ENCODE measurements around the gene NUDC. TPM values are rescaled to one million over a fixed set of nuclear protein-coding genes. Genes with fewer than 3 reads are reported as not detected.
A peak's percentile ranks its signal among the peaks of the same experiment; 100 is the strongest.

Gene NUDC
- total RNA-seq, 1 donor from 2014 or later, result 101 TPM

DNA sequence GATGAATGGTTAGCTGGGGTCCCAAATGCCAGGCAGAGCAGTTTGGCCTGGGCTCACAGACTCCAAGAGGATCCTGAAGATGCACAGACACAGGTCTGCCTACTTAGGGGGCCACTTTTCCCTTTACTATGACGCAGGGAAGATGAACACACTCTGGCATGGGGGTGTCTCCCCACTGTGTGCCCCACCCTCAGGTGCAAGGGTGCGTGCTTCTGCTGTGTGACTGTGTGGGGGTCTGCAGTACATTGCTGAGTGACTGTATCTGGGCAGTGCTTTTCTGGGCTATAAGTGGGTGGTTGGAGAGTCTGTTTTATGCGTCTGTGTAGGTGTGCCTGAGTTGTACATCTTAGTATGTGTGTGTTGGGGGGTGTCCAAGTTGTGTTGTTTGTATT is 11.6 kb upstream of the NUDC start:
- DNase-seq (ENCODE audit: low spot score, unreplicated experiment), result no peak
- peak overlapping the region; percentile 53 for H3K4me3 Mint-ChIP-seq (ENCODE audit: low read depth)
- no peaks in the 10 kb centered on the region for H3K9me3 Mint-ChIP-seq (ENCODE audit: low read depth)
- no peaks in the 10 kb centered on the region for H3K36me3 Mint-ChIP-seq (ENCODE audit: insufficient read depth)
- H3K4me1 Mint-ChIP-seq (ENCODE audit: low read depth), result peaks cover 50% of the 10 kb centered on the region
- TF ChIP-seq, protein P1, sequence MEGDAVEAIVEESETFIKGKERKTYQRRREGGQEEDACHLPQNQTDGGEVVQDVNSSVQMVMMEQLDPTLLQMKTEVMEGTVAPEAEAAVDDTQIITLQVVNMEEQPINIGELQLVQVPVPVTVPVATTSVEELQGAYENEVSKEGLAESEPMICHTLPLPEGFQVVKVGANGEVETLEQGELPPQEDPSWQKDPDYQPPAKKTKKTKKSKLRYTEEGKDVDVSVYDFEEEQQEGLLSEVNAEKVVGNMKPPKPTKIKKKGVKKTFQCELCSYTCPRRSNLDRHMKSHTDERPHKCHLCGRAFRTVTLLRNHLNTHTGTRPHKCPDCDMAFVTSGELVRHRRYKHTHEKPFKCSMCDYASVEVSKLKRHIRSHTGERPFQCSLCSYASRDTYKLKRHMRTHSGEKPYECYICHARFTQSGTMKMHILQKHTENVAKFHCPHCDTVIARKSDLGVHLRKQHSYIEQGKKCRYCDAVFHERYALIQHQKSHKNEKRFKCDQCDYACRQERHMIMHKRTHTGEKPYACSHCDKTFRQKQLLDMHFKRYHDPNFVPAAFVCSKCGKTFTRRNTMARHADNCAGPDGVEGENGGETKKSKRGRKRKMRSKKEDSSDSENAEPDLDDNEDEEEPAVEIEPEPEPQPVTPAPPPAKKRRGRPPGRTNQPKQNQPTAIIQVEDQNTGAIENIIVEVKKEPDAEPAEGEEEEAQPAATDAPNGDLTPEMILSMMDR (IDR thresholded peaks at IDR 0.05; ENCODE audit: unreplicated experiment), result no peak
- peak overlapping the region; percentile 63 for H3K27ac Mint-ChIP-seq
- H3K27me3 Mint-ChIP-seq, result no peaks in the 10 kb centered on the region

DNA sequence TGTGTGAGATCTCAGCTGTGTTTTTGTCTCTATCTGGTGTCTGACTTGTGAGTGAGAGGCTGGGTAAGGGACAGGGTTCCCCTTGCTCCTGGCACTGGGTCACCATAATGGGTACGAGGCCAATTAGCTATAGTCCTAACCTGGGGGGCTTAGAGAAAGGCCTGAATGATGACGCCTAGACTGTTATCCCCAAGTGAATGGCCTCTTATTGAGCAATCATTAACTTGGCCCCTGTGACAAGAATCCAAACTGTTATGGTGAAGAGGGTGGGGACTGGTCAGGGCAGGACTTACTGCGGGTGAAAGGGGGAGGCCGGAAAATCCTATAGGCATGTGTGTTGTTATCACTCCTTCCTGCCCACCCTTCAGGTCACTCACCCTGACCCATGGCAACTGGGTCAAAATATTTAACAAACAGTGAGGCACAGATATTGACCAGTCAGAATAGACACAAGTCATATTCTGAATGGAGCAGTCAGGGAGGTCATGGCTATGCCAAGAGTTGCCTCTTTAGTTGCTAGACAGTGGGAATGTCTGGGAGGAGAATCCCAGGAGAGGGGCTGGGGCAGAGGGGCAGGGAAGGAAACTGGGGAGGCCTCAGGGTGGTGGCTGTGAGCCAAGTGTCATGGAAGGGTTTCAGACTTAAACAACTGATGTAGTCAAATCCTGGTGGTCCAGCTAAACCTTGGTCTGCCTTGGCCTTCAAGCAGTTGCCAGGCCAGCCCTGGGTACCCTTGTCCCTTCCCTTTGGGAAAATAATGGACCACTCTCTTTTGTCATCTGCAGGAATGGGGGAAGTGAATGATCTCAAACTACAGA is 11.0 kb upstream of the NUDC start:
- no peaks in the 10 kb centered on the region for H3K27me3 Mint-ChIP-seq
- H3K27ac Mint-ChIP-seq, result peak overlapping the region; percentile 63
- TF ChIP-seq, protein P1 (IDR thresholded peaks at IDR 0.05; ENCODE audit: unreplicated experiment), result no peak
- H3K4me1 Mint-ChIP-seq (ENCODE audit: low read depth), result peaks cover 56% of the 10 kb centered on the region
- peak overlapping the region; percentile 53 for H3K4me3 Mint-ChIP-seq (ENCODE audit: low read depth)
- DNase-seq (ENCODE audit: low spot score, unreplicated experiment), result no peak
- H3K9me3 Mint-ChIP-seq (ENCODE audit: low read depth), result no peaks in the 10 kb centered on the region
- no peaks in the 10 kb centered on the region for H3K36me3 Mint-ChIP-seq (ENCODE audit: insufficient read depth)

DNA sequence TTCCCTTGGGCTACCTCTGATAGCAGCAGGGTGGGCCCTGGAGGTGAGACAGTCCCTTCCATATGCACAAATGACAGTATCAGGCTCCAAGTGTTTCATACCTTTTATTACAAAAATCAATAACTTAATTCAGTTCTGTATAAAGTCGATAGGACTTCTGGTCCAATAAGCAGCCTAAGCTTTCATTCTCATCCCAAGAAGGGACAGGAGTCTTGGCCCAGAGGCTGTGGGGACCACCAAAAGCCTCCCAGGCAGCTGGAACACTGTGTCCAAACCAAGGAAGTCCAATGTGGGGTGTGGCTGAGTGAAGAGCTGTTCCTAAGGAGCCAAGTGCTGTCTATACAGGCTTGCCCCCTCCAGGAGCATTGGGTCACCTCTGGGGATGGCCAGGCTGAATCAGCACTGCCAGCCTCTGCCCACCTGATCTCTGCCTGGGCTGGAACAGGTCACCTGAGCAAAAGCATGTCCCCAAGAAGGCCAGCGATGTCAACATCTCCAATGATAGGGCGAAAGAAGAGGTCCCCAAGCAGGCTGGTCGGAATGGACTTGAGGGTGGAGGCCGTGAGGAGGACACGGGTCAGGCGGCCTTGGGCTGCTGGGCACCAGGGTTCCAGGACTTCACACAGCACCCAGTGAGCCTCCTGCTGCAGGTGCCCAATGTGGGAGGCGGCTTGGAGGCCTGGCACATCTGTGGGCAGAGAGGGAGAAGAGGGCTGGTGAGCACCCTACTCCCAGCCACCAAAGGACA is 10.0 kb upstream of the NUDC start:
- peak overlapping the region; percentile 75 for H3K4me3 Mint-ChIP-seq (ENCODE audit: low read depth)
- TF ChIP-seq, protein P1 (IDR thresholded peaks at IDR 0.05; ENCODE audit: unreplicated experiment), result no peak
- H3K27ac Mint-ChIP-seq, result peak overlapping the region; percentile 63
- no peaks in the 10 kb centered on the region for H3K9me3 Mint-ChIP-seq (ENCODE audit: low read depth)
- no peaks in the 10 kb centered on the region for H3K36me3 Mint-ChIP-seq (ENCODE audit: insufficient read depth)
- DNase-seq (ENCODE audit: low spot score, unreplicated experiment), result no peak
- no peaks in the 10 kb centered on the region for H3K27me3 Mint-ChIP-seq
- H3K4me1 Mint-ChIP-seq (ENCODE audit: low read depth), result peaks cover 59% of the 10 kb centered on the region

DNA sequence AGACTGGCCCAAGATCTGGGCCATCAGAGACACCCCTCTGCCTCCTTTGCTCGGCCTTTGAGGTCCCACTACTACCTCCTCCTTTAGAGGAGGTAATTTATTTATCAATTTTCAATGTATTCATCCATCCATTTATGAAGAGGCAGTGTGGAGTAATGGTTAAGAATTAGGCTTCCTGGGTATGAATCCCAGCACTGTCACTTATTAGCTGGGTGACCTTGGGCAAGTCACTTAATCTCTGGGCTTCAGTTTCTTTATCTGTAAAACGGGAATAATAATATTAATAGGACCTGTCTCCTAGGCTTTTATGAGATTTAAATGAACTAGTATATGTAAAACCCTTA is 9.4 kb upstream of the NUDC start:
- TF ChIP-seq, protein P1 (IDR thresholded peaks at IDR 0.05; ENCODE audit: unreplicated experiment), result no peak
- H3K27me3 Mint-ChIP-seq, result no peaks in the 10 kb centered on the region
- no peak for DNase-seq (ENCODE audit: low spot score, unreplicated experiment)
- H3K4me3 Mint-ChIP-seq (ENCODE audit: low read depth), result peak overlapping the region; percentile 75
- H3K4me1 Mint-ChIP-seq (ENCODE audit: low read depth), result peaks cover 62% of the 10 kb centered on the region
- H3K9me3 Mint-ChIP-seq (ENCODE audit: low read depth), result no peaks in the 10 kb centered on the region
- H3K27ac Mint-ChIP-seq, result peak overlapping the region; percentile 88
- H3K36me3 Mint-ChIP-seq (ENCODE audit: insufficient read depth), result no peaks in the 10 kb centered on the region

DNA sequence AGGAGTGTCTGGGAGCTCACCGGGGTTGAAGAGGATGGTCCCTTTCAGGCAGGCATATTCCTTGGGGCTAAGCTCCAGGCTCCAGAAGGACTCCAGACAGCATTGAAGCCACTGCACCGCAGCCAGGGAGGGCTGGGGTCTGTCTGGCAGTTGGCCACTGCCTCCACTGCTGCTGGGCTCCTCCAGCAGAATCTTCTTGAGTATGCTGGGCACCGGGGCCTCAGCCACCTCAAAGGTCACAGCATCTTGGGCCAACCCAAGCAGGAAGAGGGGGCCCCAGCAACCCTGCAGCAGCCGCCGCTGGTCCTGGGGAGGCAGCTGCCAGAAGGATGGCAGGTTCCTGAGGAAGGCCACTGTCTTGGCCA is 8.2 kb upstream of the NUDC start:
- no peaks in the 10 kb centered on the region for H3K27me3 Mint-ChIP-seq
- peak overlapping the region; percentile 98 for H3K27ac Mint-ChIP-seq
- DNase-seq (ENCODE audit: low spot score, unreplicated experiment), result no peak
- TF ChIP-seq, protein P1 (IDR thresholded peaks at IDR 0.05; ENCODE audit: unreplicated experiment), result no peak
- H3K4me1 Mint-ChIP-seq (ENCODE audit: low read depth), result peaks cover 59% of the 10 kb centered on the region
- no peaks in the 10 kb centered on the region for H3K9me3 Mint-ChIP-seq (ENCODE audit: low read depth)
- H3K36me3 Mint-ChIP-seq (ENCODE audit: insufficient read depth), result no peaks in the 10 kb centered on the region
- H3K4me3 Mint-ChIP-seq (ENCODE audit: low read depth), result peak overlapping the region; percentile 75
